GM12872 (cell line): ENCODE measurements around the gene BPIFB4.
A peak's percentile ranks its signal among the peaks of the same experiment; 100 is the strongest.

ENCODE experiments used
- TF ChIP-seq, protein P1 (sequence below): IDR thresholded peaks from 3 replicates; pipeline ENCODE4 v1.5.1; 2011; ENCODE audit warnings: low read depth, mild to moderate bottlenecking, low read length, moderate library complexity; ENCODE audit not compliant: insufficient read depth

Gene BPIFB4

DNA sequence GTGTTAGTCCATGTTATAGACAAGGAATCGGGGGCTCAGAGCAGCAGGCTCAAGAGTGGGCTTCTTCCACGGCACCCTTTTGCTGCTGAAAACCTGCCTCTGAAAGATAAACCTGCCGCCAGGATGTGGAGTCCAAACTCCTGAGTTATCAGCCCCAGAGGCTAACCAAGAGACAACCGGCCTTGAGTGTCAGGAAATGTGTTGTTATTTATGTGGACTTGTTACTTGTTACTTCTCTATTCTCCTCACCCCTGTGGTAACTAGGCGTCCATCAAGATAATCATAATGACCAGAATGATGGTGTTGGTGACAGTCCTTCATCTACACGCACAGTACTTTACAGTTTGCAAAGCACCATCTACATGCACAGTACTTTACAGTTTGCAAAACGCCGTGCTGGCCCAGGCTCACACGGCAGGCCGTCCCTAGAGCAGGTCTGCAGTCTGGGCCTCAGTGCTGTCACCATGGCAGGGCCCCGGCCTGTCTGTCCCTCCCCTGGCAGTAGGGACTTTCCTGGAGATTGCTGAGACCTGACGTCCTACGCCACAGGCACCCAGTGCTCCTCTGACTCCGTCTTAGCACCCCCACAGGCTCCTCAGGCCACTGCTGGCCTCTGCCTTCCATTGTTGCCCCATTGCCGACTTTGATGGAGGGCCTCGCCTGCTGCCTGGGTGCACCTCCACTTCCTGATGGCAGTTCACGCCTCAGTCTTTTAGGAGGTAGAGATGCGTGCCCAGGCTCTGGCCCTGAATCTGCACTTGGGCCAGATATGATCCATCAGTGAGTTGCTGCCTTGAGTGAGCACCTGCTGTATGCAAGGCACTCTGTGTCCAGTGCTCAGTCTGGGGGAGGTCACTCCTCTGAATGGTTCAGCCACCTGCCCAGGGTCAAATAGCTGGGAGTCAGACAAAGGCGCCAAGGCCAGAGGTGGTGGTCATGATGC is 9.1 kb upstream of the BPIFB4 start:
- TF ChIP-seq, protein P1, sequence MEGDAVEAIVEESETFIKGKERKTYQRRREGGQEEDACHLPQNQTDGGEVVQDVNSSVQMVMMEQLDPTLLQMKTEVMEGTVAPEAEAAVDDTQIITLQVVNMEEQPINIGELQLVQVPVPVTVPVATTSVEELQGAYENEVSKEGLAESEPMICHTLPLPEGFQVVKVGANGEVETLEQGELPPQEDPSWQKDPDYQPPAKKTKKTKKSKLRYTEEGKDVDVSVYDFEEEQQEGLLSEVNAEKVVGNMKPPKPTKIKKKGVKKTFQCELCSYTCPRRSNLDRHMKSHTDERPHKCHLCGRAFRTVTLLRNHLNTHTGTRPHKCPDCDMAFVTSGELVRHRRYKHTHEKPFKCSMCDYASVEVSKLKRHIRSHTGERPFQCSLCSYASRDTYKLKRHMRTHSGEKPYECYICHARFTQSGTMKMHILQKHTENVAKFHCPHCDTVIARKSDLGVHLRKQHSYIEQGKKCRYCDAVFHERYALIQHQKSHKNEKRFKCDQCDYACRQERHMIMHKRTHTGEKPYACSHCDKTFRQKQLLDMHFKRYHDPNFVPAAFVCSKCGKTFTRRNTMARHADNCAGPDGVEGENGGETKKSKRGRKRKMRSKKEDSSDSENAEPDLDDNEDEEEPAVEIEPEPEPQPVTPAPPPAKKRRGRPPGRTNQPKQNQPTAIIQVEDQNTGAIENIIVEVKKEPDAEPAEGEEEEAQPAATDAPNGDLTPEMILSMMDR, result no peak

- TF ChIP-seq, protein P1, result no peak
Observed at GRCh38 chr20:33071198-33071597, 8.2 kb upstream of the BPIFB4 start.

- TF ChIP-seq, protein P1, result no peak
Observed at GRCh38 chr20:33072362-33072761, 7.1 kb upstream of the BPIFB4 start.

DNA sequence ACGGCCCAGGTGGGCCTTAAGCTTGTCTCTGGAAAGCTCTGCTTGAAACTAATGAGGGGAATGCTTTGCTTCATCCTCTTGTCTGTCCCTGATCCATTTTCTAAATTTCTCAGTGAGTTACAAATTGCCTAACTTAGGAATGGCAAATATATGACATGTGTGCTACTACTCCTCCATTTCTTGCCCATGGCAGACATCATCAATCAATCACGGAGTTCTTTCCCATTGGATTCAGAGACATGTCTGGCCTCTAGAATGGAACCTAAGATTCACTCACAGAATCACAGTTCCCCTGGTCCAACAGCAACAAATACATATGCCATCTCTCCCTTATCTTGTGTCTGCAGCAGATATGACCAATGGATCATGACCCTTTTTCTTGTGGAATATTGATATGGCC is 6.6 kb upstream of the BPIFB4 start:
- TF ChIP-seq, protein P1, result no peak

- TF ChIP-seq, protein P1, result no peak
Observed at GRCh38 chr20:33074675-33075074, 4.8 kb upstream of the BPIFB4 start.

DNA sequence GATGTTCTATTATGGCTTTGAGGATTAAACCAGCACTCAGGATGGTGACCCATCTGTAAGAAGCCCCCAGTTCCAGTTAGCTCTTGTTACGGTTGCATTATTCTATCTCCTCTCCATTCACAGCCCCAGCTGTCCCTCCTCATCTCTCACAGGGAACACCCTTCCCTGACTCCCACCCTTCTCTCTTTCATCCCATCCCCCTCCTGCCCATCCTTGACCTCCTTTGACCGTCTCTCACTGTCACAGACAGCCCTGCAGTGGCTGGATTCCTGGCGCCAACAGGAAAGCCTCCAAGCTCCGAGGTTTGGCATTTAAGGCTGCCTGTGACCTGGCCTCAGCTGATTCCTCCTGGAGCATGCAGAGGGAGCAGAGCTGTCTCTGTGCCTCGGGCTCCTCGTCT is 4.2 kb upstream of the BPIFB4 start:
- TF ChIP-seq, protein P1, result no peak

DNA sequence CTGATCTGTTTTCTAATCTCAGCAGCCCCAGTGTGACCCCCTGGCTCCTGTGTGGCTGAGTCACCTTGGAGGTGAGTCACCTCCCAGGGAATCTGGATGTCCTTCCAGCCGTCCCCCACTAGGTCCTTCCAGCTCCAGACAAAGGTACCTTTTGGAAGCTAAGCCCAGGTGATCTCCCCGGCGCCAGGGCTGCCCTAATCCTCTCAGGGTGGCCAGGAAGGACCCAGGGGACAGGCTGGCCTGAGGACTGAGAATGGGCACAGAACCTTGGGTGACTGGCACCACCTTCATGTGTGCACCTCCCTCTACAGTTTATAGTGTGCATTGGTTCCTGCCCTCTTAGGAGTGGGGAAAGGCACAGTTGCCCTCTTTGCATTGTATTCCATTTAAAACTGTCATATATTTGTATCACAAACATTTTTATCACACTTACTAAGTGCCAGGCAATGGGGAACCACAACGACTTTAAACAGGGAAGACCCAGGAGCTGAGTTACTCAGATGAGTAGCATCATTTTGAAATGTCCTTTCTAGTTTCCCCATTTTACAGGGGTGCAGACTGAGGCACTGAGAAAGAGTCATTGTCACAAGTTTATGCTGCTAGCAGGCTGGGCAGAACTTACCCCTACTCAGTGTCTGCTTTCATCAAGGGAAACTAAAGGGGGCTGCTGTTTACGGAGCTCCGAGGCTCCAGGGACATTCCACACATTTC is 2.6 kb upstream of the BPIFB4 start:
- TF ChIP-seq, protein P1, result peak; percentile 59
